ENCODE data around the gene SPOCK1. TPM values are rescaled to one million over a fixed set of nuclear protein-coding genes. Genes with fewer than 3 reads are reported as not detected.
"Not testable (repeated sequence)": the region's sequence is repeated elsewhere in the genome, so short reads cannot be mapped to it uniquely, and the experiment has no call there.

SPOCK1 gene
- total and polyA plus RNA-seq, 4 experiments from 2014 or later = not detected

DNA sequence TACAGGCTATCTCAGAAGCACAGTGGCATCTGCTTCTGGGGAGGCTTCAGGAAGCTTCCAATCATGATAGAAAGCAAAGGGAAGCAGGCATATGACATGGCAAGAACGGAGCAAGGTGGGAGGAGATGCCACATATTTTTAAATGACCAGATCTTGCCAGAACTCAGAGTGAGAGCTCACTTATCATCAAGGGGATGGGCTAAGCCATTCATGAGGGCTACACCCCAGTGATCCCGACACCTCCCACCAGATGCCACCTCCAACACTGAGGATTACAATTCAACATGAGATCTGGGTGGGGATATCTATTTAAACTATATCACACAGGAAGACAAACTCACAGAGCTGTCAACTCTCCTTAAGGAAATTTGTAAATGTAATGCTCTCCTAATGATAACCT is 258.8 kb downstream of the SPOCK1 start:
- DNase-seq = no peak
- Histone ChIP-seq H3K27me3 (ENCODE audit: insufficient read depth, low read length) (no peaks in the 10 kb centered on the region), H3K4me3 (ENCODE audit: low read length in 2 of 2) (no peak overlapping the region), H3K9me3 (ENCODE audit: control insufficient read depth in 1 of 2, low read length in 2 of 2) (no peaks in the 10 kb centered on the region), H3K27ac (ENCODE audit: low read depth, low read length) (no peak overlapping the region), H3K4me1 (ENCODE audit: insufficient read depth, low read length) (no peaks in the 10 kb centered on the region), H3K36me3 (ENCODE audit: insufficient read depth, low read length) (no peaks in the 10 kb centered on the region)
- POLR2A ChIA-PET (ENCODE audit: partially characterized antibody) = no interaction called here
- Mint-ChIP-seq H3K4me3 (no peak overlapping the region), H3K9me3 (no peaks in the 10 kb centered on the region), H3K4me1 (no peaks in the 10 kb centered on the region), H3K27ac (no peak overlapping the region), H3K36me3 (no peaks in the 10 kb centered on the region), H3K27me3 (peaks cover 3% of the 10 kb centered on the region in 2 donors)
- intact Hi-C loops (cut with micrococcal nuclease) = no loop called here
- CTCF ChIA-PET (ENCODE audit: partially characterized antibody) = no interaction called here

DNA sequence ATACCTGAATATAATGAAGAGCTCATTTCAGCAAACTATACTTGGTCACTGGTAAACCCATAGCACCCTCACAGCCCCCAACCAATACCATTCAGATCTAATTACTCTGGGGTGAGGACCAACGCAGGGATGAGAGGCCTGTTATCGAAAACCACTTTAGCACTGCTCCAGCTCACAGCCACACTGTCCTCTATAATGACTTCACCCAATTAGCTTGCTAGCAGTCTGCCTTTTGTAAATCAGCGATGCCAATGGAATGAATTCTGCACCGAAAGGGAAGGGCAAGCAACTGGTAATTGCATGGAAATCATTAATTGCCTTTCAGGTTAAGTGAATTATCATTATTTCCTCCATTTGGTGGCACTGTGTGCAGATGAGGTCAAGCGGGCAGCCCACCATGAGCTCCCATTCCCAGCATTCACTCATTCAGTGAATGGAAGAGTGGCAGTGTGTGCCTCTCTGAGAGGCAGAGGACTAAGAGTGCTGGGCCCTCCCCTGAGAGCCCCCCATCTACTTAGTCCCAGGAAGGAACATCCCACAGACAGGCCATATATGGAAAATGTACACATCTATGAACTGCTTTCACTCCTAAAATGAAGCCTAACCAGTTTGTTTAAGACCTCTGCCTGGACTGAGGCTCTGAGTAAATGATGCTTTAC is 262.1 kb downstream of the SPOCK1 start:
- H3K36me3 ChIP-seq (ENCODE audit: insufficient read depth, low read length) = no peaks in the 10 kb centered on the region
- intact Hi-C loops (cut with micrococcal nuclease) = no loop called here
- Mint-ChIP-seq H3K27ac (no peak overlapping the region), H3K9me3 (no peaks in the 10 kb centered on the region), H3K4me3 (no peak overlapping the region), H3K4me1 (no peaks in the 10 kb centered on the region), H3K27me3 (peaks cover 4 to 5% of the 10 kb centered on the region in 2 donors), H3K36me3 (no peaks in the 10 kb centered on the region)
- POLR2A ChIA-PET (ENCODE audit: partially characterized antibody) = no interaction called here
- no peak overlapping the region for H3K4me3 ChIP-seq (ENCODE audit: low read length in 2 of 2)
- CTCF ChIA-PET (ENCODE audit: partially characterized antibody) = no interaction called here
- H3K27ac ChIP-seq (ENCODE audit: low read depth, low read length) = no peak overlapping the region
- no peaks in the 10 kb centered on the region for H3K9me3 ChIP-seq (ENCODE audit: control insufficient read depth in 1 of 2, low read length in 2 of 2)
- H3K4me1 ChIP-seq (ENCODE audit: insufficient read depth, low read length) = no peaks in the 10 kb centered on the region
- no peak for DNase-seq
- H3K27me3 ChIP-seq (ENCODE audit: insufficient read depth, low read length) = no peaks in the 10 kb centered on the region

DNA sequence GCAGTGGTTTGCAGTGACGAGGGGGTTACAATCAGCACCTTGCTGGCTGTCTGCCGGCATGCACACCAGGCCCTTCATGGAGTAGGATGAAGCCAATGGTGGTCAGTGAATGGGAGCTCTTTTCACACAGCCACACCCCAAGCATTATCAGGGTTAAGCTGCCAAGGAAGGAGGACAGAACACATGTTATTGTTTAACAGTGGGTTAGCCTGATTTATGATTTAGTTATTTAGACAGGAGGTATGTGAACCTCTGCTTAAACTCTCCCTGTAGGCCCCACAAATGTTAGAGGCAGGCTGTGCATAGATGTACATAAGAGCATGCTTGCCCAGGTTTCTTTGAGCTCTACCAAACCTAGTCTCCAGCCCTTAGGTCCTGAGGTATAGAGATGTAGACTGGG is 262.9 kb downstream of the SPOCK1 start:
- Histone ChIP-seq H3K36me3 (ENCODE audit: insufficient read depth, low read length) (no peaks in the 10 kb centered on the region), H3K9me3 (ENCODE audit: control insufficient read depth in 1 of 2, low read length in 2 of 2) (no peaks in the 10 kb centered on the region), H3K4me1 (ENCODE audit: insufficient read depth, low read length) (no peaks in the 10 kb centered on the region), H3K27me3 (ENCODE audit: insufficient read depth, low read length) (no peaks in the 10 kb centered on the region), H3K4me3 (ENCODE audit: low read length in 2 of 2) (no peak overlapping the region), H3K27ac (ENCODE audit: low read depth, low read length) (no peak overlapping the region)
- POLR2A ChIA-PET (ENCODE audit: partially characterized antibody) = no interaction called here
- no peak overlapping the region for H3K27ac Mint-ChIP-seq
- H3K27me3 Mint-ChIP-seq = peaks cover 4 to 5% of the 10 kb centered on the region in 2 donors
- CTCF ChIA-PET (ENCODE audit: partially characterized antibody) = no interaction called here
- intact Hi-C loops (cut with micrococcal nuclease) = no loop called here
- no peaks in the 10 kb centered on the region for H3K9me3 Mint-ChIP-seq
- no peak overlapping the region for H3K4me3 Mint-ChIP-seq
- DNase-seq = no peak
- no peaks in the 10 kb centered on the region for H3K36me3 Mint-ChIP-seq
- no peaks in the 10 kb centered on the region for H3K4me1 Mint-ChIP-seq

DNA sequence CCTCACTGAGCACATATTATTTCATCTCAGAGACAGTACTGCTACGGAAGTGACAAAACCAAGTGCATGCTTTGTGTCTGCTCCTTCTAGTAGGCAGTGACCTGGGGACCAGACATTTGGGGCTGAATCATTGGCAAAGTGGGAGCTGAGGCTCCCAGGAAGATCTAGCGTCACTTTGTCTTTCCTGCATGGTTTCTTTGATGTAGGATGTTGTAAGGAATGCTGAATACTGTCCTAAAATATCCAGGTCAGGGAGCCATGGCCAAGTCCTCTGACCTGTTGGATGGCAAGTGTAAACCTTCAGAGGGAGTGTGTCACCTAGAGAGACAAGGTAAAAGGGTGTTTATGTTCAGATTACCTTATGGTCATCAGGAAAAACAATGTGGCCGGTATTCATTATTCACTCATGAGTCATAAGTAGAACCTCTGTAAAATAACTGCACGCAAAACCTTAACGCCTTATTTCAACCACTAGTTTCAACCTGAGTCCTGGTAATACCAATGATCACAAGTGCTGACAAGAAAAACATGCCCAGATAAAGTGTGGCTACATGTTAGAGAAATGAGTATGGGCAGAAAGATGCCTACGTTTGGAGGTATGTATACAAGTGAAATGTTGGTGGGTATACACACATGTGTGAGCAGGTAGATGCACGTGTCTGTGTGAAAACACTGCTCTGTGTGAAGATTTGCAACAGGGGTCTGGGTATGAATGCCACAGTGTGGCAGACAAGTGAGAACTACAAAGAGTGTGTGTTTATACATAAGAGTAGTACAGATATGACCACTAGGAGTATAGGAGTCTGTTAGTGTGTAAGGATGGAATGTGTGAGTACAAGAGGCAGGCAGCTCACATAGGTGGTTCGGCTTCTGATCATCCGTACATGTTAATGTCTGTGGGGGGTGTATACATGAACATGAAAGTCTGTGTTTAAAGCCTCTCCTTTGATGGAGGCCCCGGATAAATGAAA is 263.9 kb downstream of the SPOCK1 start:
- H3K4me1 Mint-ChIP-seq = no peaks in the 10 kb centered on the region
- H3K27ac Mint-ChIP-seq = no peak overlapping the region
- intact Hi-C loops (cut with micrococcal nuclease) = no loop called here
- DNase-seq = no peak
- no peak overlapping the region for H3K4me3 ChIP-seq (ENCODE audit: low read length in 2 of 2)
- H3K27ac ChIP-seq (ENCODE audit: low read depth, low read length) = no peak overlapping the region
- no peak overlapping the region for H3K4me3 Mint-ChIP-seq
- no peaks in the 10 kb centered on the region for H3K36me3 Mint-ChIP-seq
- no peaks in the 10 kb centered on the region for H3K4me1 ChIP-seq (ENCODE audit: insufficient read depth, low read length)
- H3K36me3 ChIP-seq (ENCODE audit: insufficient read depth, low read length) = no peaks in the 10 kb centered on the region
- ChIA-PET CTCF (ENCODE audit: partially characterized antibody) (no interaction called here), POLR2A (ENCODE audit: partially characterized antibody) (no interaction called here)
- no peaks in the 10 kb centered on the region for H3K9me3 Mint-ChIP-seq
- H3K27me3 Mint-ChIP-seq = peaks cover 4 to 5% of the 10 kb centered on the region in 2 donors
- H3K9me3 ChIP-seq (ENCODE audit: control insufficient read depth in 1 of 2, low read length in 2 of 2) = no peaks in the 10 kb centered on the region
- no peaks in the 10 kb centered on the region for H3K27me3 ChIP-seq (ENCODE audit: insufficient read depth, low read length)

DNA sequence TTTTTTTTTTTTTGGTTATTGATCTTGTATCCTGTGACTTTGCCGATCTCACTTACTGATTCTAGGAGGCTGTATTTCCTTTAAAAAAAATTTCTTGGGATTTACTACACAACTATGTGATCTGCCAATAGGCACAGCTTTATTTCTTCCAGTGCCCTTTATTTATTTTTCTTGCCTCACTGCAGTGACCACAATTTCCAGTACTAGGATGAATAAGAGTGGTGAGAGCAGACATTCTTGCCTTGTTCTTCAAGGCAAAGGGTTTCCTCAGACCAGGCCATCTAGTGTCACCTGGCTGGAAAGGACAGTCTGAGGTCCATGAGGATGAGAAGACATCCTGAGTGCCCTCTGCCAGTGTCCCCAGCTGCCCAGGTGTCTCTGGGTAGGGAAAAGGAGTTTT is 265.4 kb downstream of the SPOCK1 start:
- Mint-ChIP-seq H3K27ac (no peak overlapping the region), H3K4me1 (no peaks in the 10 kb centered on the region), H3K9me3 (no peaks in the 10 kb centered on the region), H3K4me3 (no peak overlapping the region), H3K36me3 (no peaks in the 10 kb centered on the region), H3K27me3 (peaks cover 4 to 5% of the 10 kb centered on the region in 2 donors)
- Histone ChIP-seq H3K27ac (ENCODE audit: low read depth, low read length) (no peak overlapping the region), H3K36me3 (ENCODE audit: insufficient read depth, low read length) (no peaks in the 10 kb centered on the region), H3K9me3 (ENCODE audit: control insufficient read depth in 1 of 2, low read length in 2 of 2) (no peaks in the 10 kb centered on the region), H3K4me1 (ENCODE audit: insufficient read depth, low read length) (no peaks in the 10 kb centered on the region), H3K4me3 (ENCODE audit: low read length in 2 of 2) (no peak overlapping the region), H3K27me3 (ENCODE audit: insufficient read depth, low read length) (no peaks in the 10 kb centered on the region)
- CTCF ChIA-PET (ENCODE audit: partially characterized antibody) = no interaction called here
- DNase-seq = no peak
- intact Hi-C loops (cut with micrococcal nuclease) = no loop called here
- POLR2A ChIA-PET (ENCODE audit: partially characterized antibody) = no interaction called here

DNA sequence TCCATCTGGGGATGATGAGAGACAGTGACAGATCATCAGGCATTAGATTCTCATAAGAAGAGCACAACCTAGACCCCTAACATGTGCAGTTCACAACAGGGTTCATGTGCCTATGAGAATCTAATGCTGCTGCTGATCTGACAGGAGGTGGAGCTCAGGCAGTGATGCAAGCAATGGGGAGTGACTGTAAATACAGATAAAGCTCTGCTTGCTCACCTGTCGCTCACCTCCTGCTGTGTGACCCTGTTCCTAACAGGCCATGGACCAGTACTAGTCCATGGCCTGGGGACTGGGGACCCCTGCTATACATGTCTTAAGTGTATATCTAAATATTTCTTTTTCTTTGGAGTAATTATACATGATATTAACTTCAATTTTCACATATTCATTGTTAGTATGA is 265.8 kb downstream of the SPOCK1 start:
- H3K9me3 Mint-ChIP-seq; H3K36me3 ChIP-seq (ENCODE audit: insufficient read depth, low read length); H3K9me3 ChIP-seq (ENCODE audit: control insufficient read depth in 1 of 2, low read length in 2 of 2); H3K27me3 Mint-ChIP-seq; intact Hi-C loops (cut with micrococcal nuclease); DNase-seq; H3K36me3 Mint-ChIP-seq; H3K27ac Mint-ChIP-seq; H3K4me1 ChIP-seq (ENCODE audit: insufficient read depth, low read length); H3K4me3 Mint-ChIP-seq; H3K27ac ChIP-seq (ENCODE audit: low read depth, low read length); CTCF ChIA-PET (ENCODE audit: partially characterized antibody); H3K4me1 Mint-ChIP-seq; H3K27me3 ChIP-seq (ENCODE audit: insufficient read depth, low read length); H3K4me3 ChIP-seq (ENCODE audit: low read length in 2 of 2); POLR2A ChIA-PET (ENCODE audit: partially characterized antibody): not testable (repeated sequence)

DNA sequence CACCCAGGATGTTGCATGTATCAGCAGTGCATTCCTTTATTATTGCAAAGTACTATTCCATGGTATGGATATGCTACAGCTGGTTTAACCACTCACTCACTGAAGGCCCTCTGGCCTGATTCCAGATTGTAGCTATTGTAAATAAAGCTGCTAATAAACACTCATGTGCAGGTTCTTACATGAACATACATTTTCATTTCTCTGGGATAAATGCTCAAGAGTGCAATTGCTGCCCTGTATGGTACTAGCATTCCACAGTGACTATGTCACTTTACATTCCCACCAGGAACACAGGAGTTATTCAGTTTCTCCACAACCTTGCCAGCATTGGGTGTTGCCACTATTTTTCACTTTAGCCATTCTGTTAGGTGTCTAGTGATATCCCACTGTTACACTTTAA is 267.6 kb downstream of the SPOCK1 start:
- no peaks in the 10 kb centered on the region for H3K4me1 Mint-ChIP-seq
- CTCF ChIA-PET (ENCODE audit: partially characterized antibody) = no interaction called here

More for the DNA sequence above, 267.6 kb downstream of the SPOCK1 start:
- Histone ChIP-seq H3K36me3 (ENCODE audit: insufficient read depth, low read length) (no peaks in the 10 kb centered on the region), H3K9me3 (ENCODE audit: control insufficient read depth in 1 of 2, low read length in 2 of 2) (no peaks in the 10 kb centered on the region), H3K27ac (ENCODE audit: low read depth, low read length) (no peak overlapping the region), H3K4me3 (ENCODE audit: low read length in 2 of 2) (no peak overlapping the region), H3K4me1 (ENCODE audit: insufficient read depth, low read length) (no peaks in the 10 kb centered on the region), H3K27me3 (ENCODE audit: insufficient read depth, low read length) (no peaks in the 10 kb centered on the region)
- Mint-ChIP-seq H3K27me3 (peaks cover 4 to 5% of the 10 kb centered on the region in 2 donors), H3K27ac (no peak overlapping the region), H3K4me3 (no peak overlapping the region), H3K9me3 (no peaks in the 10 kb centered on the region), H3K36me3 (no peaks in the 10 kb centered on the region)
- DNase-seq = no peak
- intact Hi-C loops (cut with micrococcal nuclease) = no loop called here
- POLR2A ChIA-PET (ENCODE audit: partially characterized antibody) = no interaction called here
